ENCODE results near the gene NOL9. TPM values are rescaled to one million over a fixed set of nuclear protein-coding genes. Genes with fewer than 3 reads are reported as not detected.

NOL9 gene
- total RNA-seq, 4 donors from 2014 or later, result 17.9 to 30.9 (median 26.0) TPM

DNA sequence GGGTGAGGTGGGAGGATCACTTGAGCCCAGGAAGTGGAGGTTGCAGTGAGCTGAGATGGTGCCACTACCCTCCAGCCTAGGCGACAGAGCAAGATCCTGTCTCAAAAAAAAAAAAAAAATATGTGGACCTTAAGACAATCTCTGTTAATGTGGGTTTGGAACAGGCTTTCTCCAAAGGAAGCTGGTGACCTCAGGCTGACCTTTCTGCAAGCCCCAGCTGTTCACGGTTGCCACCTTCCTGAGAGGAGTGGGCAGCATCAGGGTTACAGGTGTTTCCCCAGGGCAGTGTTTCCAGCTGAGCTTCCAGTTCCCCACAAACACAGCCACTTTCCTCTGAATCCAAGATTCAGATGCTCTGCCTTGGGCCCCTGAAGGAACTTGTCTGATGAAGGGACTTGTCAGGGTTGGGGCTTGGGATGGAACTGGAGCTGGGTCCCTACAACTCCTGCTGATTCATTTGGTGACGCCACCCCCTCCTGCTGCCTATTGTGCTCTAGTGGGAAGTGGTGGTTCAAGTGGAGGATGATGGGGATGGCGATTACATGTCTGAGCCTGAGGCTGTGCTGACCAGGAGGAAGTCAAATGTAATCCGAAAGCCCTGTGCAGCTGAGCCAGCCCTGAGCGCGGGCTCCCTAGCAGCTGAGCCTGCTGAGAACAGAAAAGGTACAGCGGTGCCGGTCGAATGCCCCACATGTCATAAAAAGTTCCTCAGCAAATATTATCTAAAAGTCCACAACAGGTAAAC is 27.4 kb upstream of the NOL9 start:
- Histone ChIP-seq H3K4me3 (no peak overlapping the region), H3K27ac (peak overlapping the region in 3 of 4 donors; percentile 97 to 99 (median 99)), H3K9me3 (no peaks in the 10 kb centered on the region), H3K36me3 (peaks cover 0 to 26% (median 0%) of the 10 kb centered on the region in 3 donors), H3K4me1 (peaks cover 0 to 47% (median 26%) of the 10 kb centered on the region in 4 donors), H3K27me3 (no peaks in the 10 kb centered on the region)
- TF ChIP-seq, protein P1, sequence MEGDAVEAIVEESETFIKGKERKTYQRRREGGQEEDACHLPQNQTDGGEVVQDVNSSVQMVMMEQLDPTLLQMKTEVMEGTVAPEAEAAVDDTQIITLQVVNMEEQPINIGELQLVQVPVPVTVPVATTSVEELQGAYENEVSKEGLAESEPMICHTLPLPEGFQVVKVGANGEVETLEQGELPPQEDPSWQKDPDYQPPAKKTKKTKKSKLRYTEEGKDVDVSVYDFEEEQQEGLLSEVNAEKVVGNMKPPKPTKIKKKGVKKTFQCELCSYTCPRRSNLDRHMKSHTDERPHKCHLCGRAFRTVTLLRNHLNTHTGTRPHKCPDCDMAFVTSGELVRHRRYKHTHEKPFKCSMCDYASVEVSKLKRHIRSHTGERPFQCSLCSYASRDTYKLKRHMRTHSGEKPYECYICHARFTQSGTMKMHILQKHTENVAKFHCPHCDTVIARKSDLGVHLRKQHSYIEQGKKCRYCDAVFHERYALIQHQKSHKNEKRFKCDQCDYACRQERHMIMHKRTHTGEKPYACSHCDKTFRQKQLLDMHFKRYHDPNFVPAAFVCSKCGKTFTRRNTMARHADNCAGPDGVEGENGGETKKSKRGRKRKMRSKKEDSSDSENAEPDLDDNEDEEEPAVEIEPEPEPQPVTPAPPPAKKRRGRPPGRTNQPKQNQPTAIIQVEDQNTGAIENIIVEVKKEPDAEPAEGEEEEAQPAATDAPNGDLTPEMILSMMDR (IDR thresholded peaks at IDR 0.05), result no peak
- TF ChIP-seq POLR2A (IDR thresholded peaks at IDR 0.05) (no peak), EP300 (IDR thresholded peaks at IDR 0.05) (no peak)
- no peak for DNase-seq (ENCODE audit: low spot score in 2 of 2)
- 66 to 70% methylated on average over 10 of the region's 10 CpGs for WGBS, 2 donors

DNA sequence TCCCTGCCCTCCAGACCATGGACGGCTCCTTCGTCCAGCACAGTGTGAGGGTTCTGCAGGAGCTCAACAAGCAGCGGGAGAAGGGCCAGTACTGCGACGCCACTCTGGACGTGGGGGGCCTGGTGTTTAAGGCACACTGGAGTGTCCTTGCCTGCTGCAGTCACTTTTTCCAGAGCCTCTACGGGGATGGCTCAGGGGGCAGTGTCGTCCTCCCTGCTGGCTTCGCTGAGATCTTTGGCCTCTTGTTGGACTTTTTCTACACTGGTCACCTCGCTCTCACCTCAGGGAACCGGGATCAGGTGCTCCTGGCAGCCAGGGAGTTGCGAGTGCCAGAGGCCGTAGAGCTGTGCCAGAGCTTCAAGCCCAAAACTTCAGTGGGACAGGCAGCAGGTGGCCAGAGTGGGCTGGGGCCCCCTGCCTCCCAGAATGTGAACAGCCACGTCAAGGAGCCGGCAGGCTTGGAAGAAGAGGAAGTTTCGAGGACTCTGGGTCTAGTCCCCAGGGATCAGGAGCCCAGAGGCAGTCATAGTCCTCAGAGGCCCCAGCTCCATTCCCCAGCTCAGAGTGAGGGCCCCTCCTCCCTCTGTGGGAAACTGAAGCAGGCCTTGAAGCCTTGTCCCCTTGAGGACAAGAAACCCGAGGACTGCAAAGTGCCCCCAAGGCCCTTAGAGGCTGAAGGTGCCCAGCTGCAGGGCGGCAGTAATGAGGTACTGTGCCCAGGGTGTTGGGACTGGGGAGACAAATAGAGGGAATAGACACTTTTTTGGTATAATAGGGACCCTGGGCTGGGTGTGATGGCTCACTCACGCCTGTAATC is 26.5 kb upstream of the NOL9 start:
- Histone ChIP-seq H3K4me1 (peaks cover 0 to 43% (median 26%) of the 10 kb centered on the region in 4 donors), H3K27ac (peak overlapping the region; percentile 94 to 99 (median 98)), H3K4me3 (peak overlapping the region; percentile 75 to 99 (median 90)), H3K36me3 (peaks cover 0 to 16% (median 0%) of the 10 kb centered on the region in 3 donors), H3K27me3 (no peaks in the 10 kb centered on the region), H3K9me3 (no peaks in the 10 kb centered on the region)
- TF ChIP-seq, protein P1 (IDR thresholded peaks at IDR 0.05), result no peak
- TF ChIP-seq POLR2A (IDR thresholded peaks at IDR 0.05), result no peak
- TF ChIP-seq EP300 (IDR thresholded peaks at IDR 0.05), result no peak
- WGBS, 2 donors, result 33 to 38% methylated on average over 19 of the region's 19 CpGs
- no peak for DNase-seq (ENCODE audit: low spot score in 2 of 2)

DNA sequence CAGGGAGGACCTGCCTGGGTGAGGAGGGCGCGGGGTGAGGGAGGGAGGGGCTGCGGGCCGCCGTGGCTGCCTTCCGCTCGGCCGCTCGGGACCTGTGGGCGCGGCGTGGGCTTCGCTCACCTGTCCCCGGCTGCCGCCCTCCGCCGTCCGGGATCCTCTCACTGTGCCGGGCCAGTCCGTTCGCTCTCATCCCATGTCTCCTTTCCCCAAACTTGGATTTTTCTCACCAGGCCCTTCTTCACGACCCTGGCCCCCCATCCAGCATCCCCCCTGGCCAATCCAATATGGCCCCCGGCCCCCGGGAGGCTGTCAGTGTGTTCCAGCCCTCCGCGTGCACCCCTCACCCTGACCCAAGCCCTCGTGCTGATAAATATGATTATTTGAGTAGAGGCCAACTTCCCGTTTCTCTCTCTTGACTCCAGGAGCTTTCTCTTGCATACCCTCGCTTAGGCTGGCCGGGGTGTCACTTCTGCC is 25.8 kb upstream of the NOL9 start:
- Histone ChIP-seq H3K27me3 (no peaks in the 10 kb centered on the region), H3K27ac (peak overlapping the region; percentile 94 to 99 (median 98)), H3K36me3 (peaks cover 0 to 10% (median 0%) of the 10 kb centered on the region in 3 donors), H3K4me1 (peaks cover 0 to 43% (median 26%) of the 10 kb centered on the region in 4 donors), H3K9me3 (no peaks in the 10 kb centered on the region), H3K4me3 (peak overlapping the region; percentile 75 to 99 (median 90))
- TF ChIP-seq, protein P1 (IDR thresholded peaks at IDR 0.05), result no peak
- TF ChIP-seq POLR2A (IDR thresholded peaks at IDR 0.05) (no peak), EP300 (IDR thresholded peaks at IDR 0.05) (no peak)
- 0 to 1% methylated on average over 19 to 28 of the region's 30 CpGs for WGBS, 2 donors
- no peak for DNase-seq (ENCODE audit: low spot score in 2 of 2)

DNA sequence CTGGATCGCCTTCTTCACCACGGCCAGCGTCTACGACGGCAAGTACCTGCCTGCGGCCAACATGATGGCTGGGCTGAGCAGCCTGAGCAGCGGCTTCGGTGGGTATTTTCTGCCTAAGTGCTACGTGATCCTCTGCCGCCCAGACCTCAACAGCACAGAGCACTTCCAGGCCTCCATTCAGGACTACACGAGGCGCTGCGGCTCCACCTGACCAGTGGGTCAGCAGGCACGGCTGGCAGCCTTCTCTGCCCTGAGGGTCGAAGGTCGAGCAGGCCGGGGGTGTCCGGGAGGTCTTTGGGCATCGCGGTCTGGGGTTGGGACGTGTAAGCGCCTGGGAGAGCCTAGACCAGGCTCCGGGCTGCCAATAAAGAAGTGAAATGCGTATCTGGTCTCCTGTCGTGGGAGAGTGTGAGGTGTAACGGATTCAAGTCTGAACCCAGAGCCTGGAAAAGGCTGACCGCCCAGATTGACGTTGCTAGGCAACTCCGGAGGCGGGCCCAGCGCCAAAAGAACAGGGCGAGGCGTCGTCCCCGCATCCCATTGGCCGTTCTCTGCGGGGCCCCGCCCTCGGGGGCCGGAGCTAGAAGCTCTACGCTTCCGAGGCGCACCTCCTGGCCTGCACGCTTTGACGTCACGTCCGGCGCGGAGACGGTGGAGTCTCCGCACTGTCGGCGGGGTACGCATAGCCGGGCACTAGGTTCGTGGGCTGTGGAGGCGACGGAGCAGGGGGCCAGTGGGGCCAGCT is 25.2 kb upstream of the NOL9 start, which contains the start of gene ZBTB48:
Gene ZBTB48, plus strand, starts transcription at position 621 of the 745 bp plus-strand sequence. CDS start 616 bp downstream, outside the sequence.
- Histone ChIP-seq H3K4me1 (peaks cover 0 to 43% (median 26%) of the 10 kb centered on the region in 4 donors), H3K36me3 (peaks cover 0 to 9% (median 0%) of the 10 kb centered on the region in 3 donors), H3K9me3 (no peaks in the 10 kb centered on the region), H3K27me3 (no peaks in the 10 kb centered on the region), H3K4me3 (peak within 1 kb of the TSS; percentile 75 to 99 (median 90)), H3K27ac (peak within 1 kb of the TSS; percentile 94 to 99 (median 98))
- TF ChIP-seq EP300 (IDR thresholded peaks at IDR 0.05) (peak; percentile 93 to 99), POLR2A (IDR thresholded peaks at IDR 0.05) (peak; percentile 86 to 97)
- TF ChIP-seq, protein P1 (IDR thresholded peaks at IDR 0.05), result peak in 1 of 5 experiments; percentile 28
- peak; percentile 99 to 100 for DNase-seq (ENCODE audit: low spot score in 2 of 2)
- 13 to 14% methylated on average over 50 to 55 of the region's 58 CpGs for WGBS, 2 donors

Data from tibial nerve (tissue), 4 donors.